GM12878 (cell line): ENCODE results near the gene KRR1. TPM values are rescaled to one million over a fixed set of nuclear protein-coding genes. Genes with fewer than 3 reads are reported as not detected.

Experiments used
- ATAC-seq: fragments of 200-7000 bp; cut with Tn5 transposase; 3 replicates; pipeline ENCODE4 v1.9.1; 2020; ENCODE audit warnings: mild to moderate bottlenecking, moderate library complexity
- BruUV-seq: library from RNA; stranded (reverse); fragments of 400-500 nt; replicated peaks from 2 replicates; lab custom pipeline; 2021; lab: Mats Ljungman, UMichigan
- CTCF ChIA-PET: fragments of 300-600 bp; sonication (Branson Sonifier 250); formaldehyde crosslinking; extraction: SDS; loops from one replicate; lab custom pipeline; 2021; ENCODE audit warnings: inconsistent platforms; lab: Yijun Ruan, JAX
- POLR2A ChIA-PET: fragments of 350-600 bp; formaldehyde crosslinking; extraction: SDS; loops from one replicate; lab custom pipeline; 2021; ENCODE audit warnings: inconsistent platforms; lab: Charles Lee
- RAD21 ChIA-PET: fragments of 300-600 bp; sonication (Branson Sonifier 250); formaldehyde crosslinking; loops from one replicate; lab custom pipeline; 2023; ENCODE audit warnings: antibody characterized with exemption; ENCODE audit not compliant: unreplicated experiment; lab: Charles Lee
- SMC1A ChIA-PET: fragments of 300-600 bp; sonication (Branson Sonifier 250); formaldehyde crosslinking; loops from one replicate; lab custom pipeline; 2023; ENCODE audit not compliant: unreplicated experiment, uncharacterized antibody; lab: Charles Lee
- DNase-seq: peaks from one replicate; pipeline ENCODE4 v3.0.0-alpha.2; 2011; ENCODE audit warnings: low read depth, low spot score
- FAIRE-seq: peaks from 3 replicates; lab custom pipeline; 2011; peaks lifted over from hg19 to GRCh38; lab: Jason Lieb, UNC
- H2AFZ ChIP-seq: 2 replicates; pipeline ENCODE4 v1.6.0; 2011; ENCODE audit warnings: low read depth, low read length, control low read depth; ENCODE audit not compliant: control insufficient read depth
- H3K27ac ChIP-seq: 2 replicates; pipeline ENCODE4 v1.5.1; 2011; ENCODE audit warnings: control low read depth; ENCODE audit not compliant: control insufficient read depth, insufficient read depth
- H3K27me3 ChIP-seq, 2 experiments: replicated peaks in 1 of 2; 2 replicates each; pipeline versions ENCODE4 v1.6.0 to v1.6.1; 2011; ENCODE audit warnings: low read length in 1 of 2; ENCODE audit not compliant: control insufficient read depth in 2 of 2, insufficient read depth in 2 of 2
- H3K36me3 ChIP-seq, 2 experiments: 2 replicates each; pipeline ENCODE4 v1.5.1; 2011; ENCODE audit warnings: low read length in 1 of 2; ENCODE audit not compliant: control insufficient read depth in 2 of 2, insufficient read depth in 2 of 2
- H3K4me1 ChIP-seq: 2 replicates; pipeline ENCODE4 v1.6.1; 2011; ENCODE audit warnings: mild to moderate bottlenecking, low read length, moderate library complexity, mixed read lengths; ENCODE audit not compliant: control insufficient read depth, insufficient read depth
- H3K4me2 ChIP-seq: 2 replicates; pipeline ENCODE4 v1.6.0; 2011; ENCODE audit warnings: control low read depth; ENCODE audit not compliant: control insufficient read depth, insufficient read depth
- H3K4me3 ChIP-seq: fragments of 200-600 bp; sonication (generic); 2 replicates; pipeline ENCODE4 v1.5.1; 2016
- H3K79me2 ChIP-seq: 2 replicates; pipeline ENCODE4 v1.6.0; 2011; ENCODE audit warnings: low read length; ENCODE audit not compliant: control insufficient read depth, insufficient read depth
- H3K9ac ChIP-seq: 2 replicates; pipeline ENCODE4 v1.8.0; 2011; ENCODE audit warnings: low read length, control low read depth, mixed read lengths; ENCODE audit not compliant: control insufficient read depth, insufficient read depth
- H3K9me3 ChIP-seq: replicated peaks from 3 replicates; pipeline ENCODE4 v1.5.1; 2011; ENCODE audit warnings: mild to moderate bottlenecking, low read length; ENCODE audit not compliant: control insufficient read depth, insufficient read depth
- H4K20me1 ChIP-seq: 2 replicates; pipeline ENCODE4 v1.6.0; 2011; ENCODE audit not compliant: control insufficient read depth, insufficient read depth
- BCL11A ChIP-seq: IDR thresholded peaks from 2 replicates; pipeline ENCODE4 v1.6.1; 2011; ENCODE audit warnings: low read depth, low read length
- CREM ChIP-seq: IDR thresholded peaks from 2 replicates; pipeline ENCODE4 v1.6.1; 2014; ENCODE audit warnings: antibody characterized with exemption, low read depth
- EP300 ChIP-seq, 2 experiments: fragments of 150-350 bp in 1 of 2; IDR thresholded peaks; 2 replicates each; pipeline ENCODE4 v1.6.1; 2011 to 2012; ENCODE audit warnings: low read depth in 2 of 2, low read length in 2 of 2, borderline replicate concordance in 1 of 2, improper control_type of control experiment in 1 of 2, inconsistent platforms in 1 of 2; ENCODE audit not compliant: control insufficient read depth in 1 of 2
- STAT1 ChIP-seq: fragments of 450-650 bp; conservative IDR thresholded peaks from 2 replicates; pipeline ENCODE4 v1.6.1; 2014; ENCODE audit warnings: antibody characterized with exemption, mild to moderate bottlenecking
- YBX1 ChIP-seq: fragments of 450-650 bp; IDR thresholded peaks from 2 replicates; pipeline ENCODE4 v1.6.1; 2016; ENCODE audit warnings: antibody characterized with exemption
- ZBED1 ChIP-seq: IDR thresholded peaks from 2 replicates; pipeline ENCODE4 v1.6.1; 2016; ENCODE audit warnings: borderline replicate concordance
- WGBS: methylation state at CpG from one replicate; pipeline ENCODE4 v1.1.6; 2016; ENCODE audit warnings: low lambda C conversion rate; ENCODE audit not compliant: insufficient replicate concordance, insufficient coverage; ENCODE audit errors: missing lambda C conversion rate; 5-methylcytosine and 5-hydroxymethylcytosine counted together
- in situ Hi-C: fragments of 300-500 bp; cut with MboI; formaldehyde crosslinking; loops from 9 replicates; pipeline ENCODE4 v1.14.3; 2018; ENCODE audit warnings: mixed read lengths
- intact Hi-C: fragments of 100-400 bp; cut with micrococcal nuclease; formaldehyde crosslinking; loops from one replicate; pipeline ENCODE4 v1.14.2; 2022; ENCODE audit not compliant: unreplicated experiment
- polyA plus RNA-seq, 11 experiments: library from polyadenylated mRNA; depleted of rRNA in 4 of 11; unstranded in 6 of 11; stranded (reverse) in 5 of 11; fragments of >200 nt; fragmentation: Nextera tagmentation in 4 of 11; fragmentation: Illumina TruSeq in 1 of 11; extraction: Ambion mirVana in 4 of 11; extraction: Trizol in 1 of 11; gene quantifications; 1 replicate in 1 of 11; 2 replicates in 10 of 11; pipeline versions ENCODE4 v1.2.1 to v1.2.3, GENCODE V29; 2011 to 2016; ENCODE audit warnings: inconsistent platforms in 2 of 11, missing spikeins in 2 of 11, low read depth in 1 of 11
- total RNA-seq, 4 experiments: library from RNA; depleted of rRNA in 3 of 4; stranded (reverse); fragments of >200 nt in 3 of 4; fragmentation: Illumina TruSeq in 1 of 4; extraction: Trizol in 1 of 4; gene quantifications; 2 replicates each; pipeline versions ENCODE4 v1.2.1 to v1.2.3, GENCODE V29; 2013 to 2021

The KRR1 gene
- total and polyA plus RNA-seq, 10 of the 15 experiments (the other 5 are each of a cell fraction or from before 2014, with no cell fraction given) = 29.6 to 103 (median 75.3) TPM

DNA sequence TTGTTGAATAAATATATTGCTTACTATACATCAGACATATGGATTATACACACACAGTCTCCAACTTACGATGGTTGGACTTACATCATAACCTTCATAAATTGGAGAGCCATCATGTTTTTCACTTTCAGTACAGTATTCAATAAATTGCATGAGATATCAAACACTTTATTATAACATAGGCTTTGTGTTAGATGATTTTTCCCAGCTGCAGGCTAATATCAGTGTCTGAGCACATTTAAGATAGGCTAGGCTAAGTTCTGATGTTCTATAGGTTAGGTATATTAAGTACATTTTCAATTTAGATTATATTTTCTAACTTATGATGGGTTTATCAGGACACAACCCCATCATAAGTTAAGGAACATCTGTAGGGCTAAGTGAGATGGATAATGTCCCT, 17.9 kb upstream of the KRR1 start (continued):
- TF ChIP-seq YBX1 (no peak), BCL11A (no peak), CREM (no peak), EP300 (IDR thresholded peaks at IDR 0.05; ENCODE audit: borderline replicate concordance in 1 of 2, control insufficient read depth in 1 of 2, low read depth in 2 of 2, low read length in 2 of 2) (no peak), ZBED1 (no peak)

DNA sequence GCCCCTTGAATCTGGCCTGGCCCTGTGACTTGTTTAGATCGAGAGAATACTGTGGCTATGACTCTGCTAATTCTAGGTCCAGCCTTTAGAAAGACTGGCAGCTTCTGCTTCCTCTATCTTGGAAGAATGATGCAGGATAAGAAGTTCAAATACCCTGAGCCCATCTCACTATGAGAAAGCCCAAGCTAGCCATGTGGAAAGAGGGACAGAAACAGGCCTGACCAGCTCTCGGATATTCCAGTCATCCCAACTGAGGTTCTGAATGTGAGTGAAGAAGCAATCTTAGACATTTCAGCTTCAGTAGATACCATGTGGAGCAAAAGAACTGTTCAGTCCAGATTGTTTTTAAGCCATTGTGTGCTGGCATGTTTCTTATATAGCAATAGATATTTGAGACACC, 17.3 kb upstream of the KRR1 start:
- no peak overlapping the region for H3K4me2 ChIP-seq
- ATAC-seq (no peak), DNase-seq (no peak), FAIRE-seq (no peak)
- H3K79me2 ChIP-seq = no peaks in the 10 kb centered on the region
- SMC1A ChIA-PET = interaction anchor here (0.7 to 9.5 kb wide), 25 partner anchors 9 to 962 kb away, joined by 3 to 268 read pairs (median 4); partner anchors contain the start of genes KRR1 and PHLDA1
- in situ Hi-C loops (loop anchor here (5.0 kb wide), 1 partner anchor 509 kb away; no protein-coding TSS in a partner anchor), intact Hi-C loops (loop anchor here (5.0 to 10.0 kb wide), 5 partner anchors 114 to 1056 kb away; no protein-coding TSS in a partner anchor)
- H3K36me3 ChIP-seq = no peaks in the 10 kb centered on the region
- H3K27me3 ChIP-seq = no peaks in the 10 kb centered on the region
- CTCF ChIA-PET = interaction anchor here (0.6 to 7.7 kb wide), 22 partner anchors 17 to 928 kb away, joined by 3 to 144 read pairs (median 8); partner anchors contain the start of genes GLIPR1, KRR1 and PHLDA1
- TF ChIP-seq STAT1 = no peak
- no peaks in the 10 kb centered on the region; the same call in 1 of the 2 replicates for H3K4me1 ChIP-seq
- 41% methylated on average over 2 of the region's 2 CpGs for WGBS
- no peaks in the 10 kb centered on the region for H3K9me3 ChIP-seq
- RAD21 ChIA-PET = interaction anchor here (0.6 to 5.4 kb wide), 19 partner anchors 30 to 1058 kb away, joined by 3 to 144 read pairs (median 9); partner anchors contain the start of genes BBS10, GLIPR1 and PHLDA1
- no peak overlapping the region for H3K9ac ChIP-seq
- no peak overlapping the region for H3K27ac ChIP-seq
- POLR2A ChIA-PET = interaction anchor here (2.0 to 3.3 kb wide), 2 partner anchors 137 to 503 kb away, joined by 5 to 23 read pairs; partner anchors contain the start of genes GLIPR1L2 and PHLDA1
- no peaks in the 10 kb centered on the region for H4K20me1 ChIP-seq
- no TSS peak for BruUV-seq
- H2AFZ ChIP-seq = no peak overlapping the region
- H3K4me3 ChIP-seq = no peak overlapping the region
